Ovary (tissue), 9 donors: ENCODE data around the gene EDNRA. TPM values are rescaled to one million over a fixed set of nuclear protein-coding genes. Genes with fewer than 3 reads are reported as not detected.

Experiments used
- DNase-seq, 5 donors: peaks; one replicate each; pipeline ENCODE4 v3.0.0-alpha.2; 2019 to 2020
- H3K27ac ChIP-seq, 2 donors: fragments of 200-600 bp; one replicate each; pipeline versions ENCODE4 v1.5.1 to v1.8.0; 2019 to 2022
- H3K27me3 ChIP-seq: fragments of 200-600 bp; one replicate; pipeline ENCODE4 v1.8.0; 2022
- H3K36me3 ChIP-seq: fragments of 200-600 bp; sonication (generic); one replicate; pipeline ENCODE4 v1.5.1; 2019
- H3K4me1 ChIP-seq: one replicate; pipeline ENCODE4 v1.8.1; 2013; ENCODE audit warnings: mild to moderate bottlenecking, moderate library complexity; ENCODE audit not compliant: insufficient read depth
- H3K4me3 ChIP-seq: fragments of 200-600 bp; sonication (generic); one replicate; pipeline ENCODE4 v1.5.1; 2017
- H3K9me3 ChIP-seq, 2 donors: fragments of 200-600 bp in 1 of 2; sonication (generic) in 1 of 2; one replicate each; pipeline versions ENCODE4 v1.5.1 to v1.8.1; 2013 to 2019; ENCODE audit warnings: mild to moderate bottlenecking in 1 of 2, moderate library complexity in 1 of 2
- EP300 ChIP-seq: sonication (generic); formaldehyde crosslinking; IDR thresholded peaks from one replicate; pipeline ENCODE4 v1.6.1; 2017; ENCODE audit warnings: antibody characterized with exemption
- POLR2A ChIP-seq: fragments of 450-650 bp; IDR thresholded peaks from one replicate; pipeline ENCODE4 v1.6.1; 2017; ENCODE audit warnings: antibody characterized with exemption, mild to moderate bottlenecking, moderate library complexity
- WGBS, 3 donors: extraction: QIAGEN DNeasy Blood & Tissue Kit in 1 of 3; methylation state at CpG; one replicate each; pipeline versions ENCODE4 v1.1.5 to v1.1.7; 2013 to 2017; 5-methylcytosine and 5-hydroxymethylcytosine counted together
- intact Hi-C, 4 donors: fragments of 100-400 bp; cut with DNase I; formaldehyde crosslinking; loops; one replicate each; pipeline versions ENCODE4 v1.11.0 to v1.15.1; 2022 to 2023
- polyA plus RNA-seq, 2 donors: library from polyadenylated mRNA; stranded (reverse); fragments of 200-250 nt in 1 of 2; fragments of 350-450 nt in 1 of 2; fragmentation: Illumina TruSeq in 1 of 2; extraction: RNeasy Lipid Tissue Mini Kit (QIAGEN cat#74804) in 1 of 2; gene quantifications; one replicate each; pipeline ENCODE4 v1.2.3, GENCODE V29; 2013 to 2014
- total RNA-seq, 7 donors: library from RNA; depleted of rRNA in 2 of 7; stranded (reverse); fragments of >200 nt in 2 of 7; fragmentation: NEBNext Ultra II Directional in 3 of 7; extraction: Animal tissue kit (Norgen Biotek cat#: 25700) in 3 of 7; gene quantifications; one replicate each; pipeline versions ENCODE4 v1.1.0 to v1.2.4, GENCODE V29; 2016 to 2023
- TF ChIP-seq, protein P1 (sequence below), 3 donors: fragments of 450-650 bp in 2 of 3; fragments of 200-600 bp in 1 of 3; IDR thresholded peaks; one replicate each; pipeline versions ENCODE4 v1.5.1 to v1.8.0; 2016 to 2022; ENCODE audit warnings: antibody characterized with exemption in 3 of 3, mild to moderate bottlenecking in 1 of 3
- donor health status: DM: no; HTN: no; CAD: no; lungs with moderate emphysema.
- donor health status: DM: no; HTN: no; CAD: no.
- donor health status: Bipolar disorder and iron deficiency.
- donor health status: DM: yes; HTN: yes; CAD: no.
- donor health status: DM: no; HTN: no; CAD: no.
- donor health status: DM: yes; HTN: yes; CAD: no.

EDNRA gene
- total and polyA plus RNA-seq, 9 donors, result 28.4 to 110 (median 61.7) TPM

DNA sequence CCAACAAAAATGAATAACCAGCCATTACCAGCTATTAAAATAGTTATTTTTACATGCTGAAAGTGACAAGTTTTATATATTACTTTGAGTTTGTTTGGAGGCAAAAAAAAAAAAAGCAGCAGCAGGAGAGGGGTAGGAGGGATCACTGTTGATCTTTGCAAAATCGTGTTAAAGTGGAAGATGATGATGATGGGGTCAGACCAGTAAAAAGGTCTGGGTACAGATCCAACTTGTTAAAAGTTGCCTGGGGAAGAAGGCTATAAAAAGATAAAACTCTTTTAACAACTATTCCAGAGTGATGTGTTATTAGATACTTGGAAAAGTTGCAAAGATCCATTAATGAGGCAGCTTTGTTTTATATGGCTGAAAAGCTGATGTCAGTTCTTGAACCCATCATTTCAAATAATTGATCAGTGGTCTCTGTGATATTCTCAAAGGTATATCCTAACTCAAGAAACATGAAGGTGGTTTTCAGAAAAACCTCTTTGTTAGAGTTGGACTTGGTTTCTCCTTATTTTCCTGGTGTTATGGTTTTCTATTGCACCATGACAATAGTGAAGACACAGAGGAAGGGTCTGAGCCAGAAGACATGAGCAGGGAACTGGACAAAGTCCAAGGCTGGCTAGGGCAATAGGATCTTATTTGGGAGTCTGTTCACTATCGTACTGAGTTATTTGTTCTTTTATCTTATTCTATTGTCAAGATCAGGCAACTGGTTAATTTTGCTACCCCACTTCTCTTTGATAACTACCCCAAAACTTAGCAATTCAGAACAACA lies 44.8 kb downstream of the EDNRA start:
- no peak for DNase-seq
- intact Hi-C loops, result no loop called here
- TF ChIP-seq POLR2A (no peak), EP300 (no peak)
- TF ChIP-seq, protein P1, sequence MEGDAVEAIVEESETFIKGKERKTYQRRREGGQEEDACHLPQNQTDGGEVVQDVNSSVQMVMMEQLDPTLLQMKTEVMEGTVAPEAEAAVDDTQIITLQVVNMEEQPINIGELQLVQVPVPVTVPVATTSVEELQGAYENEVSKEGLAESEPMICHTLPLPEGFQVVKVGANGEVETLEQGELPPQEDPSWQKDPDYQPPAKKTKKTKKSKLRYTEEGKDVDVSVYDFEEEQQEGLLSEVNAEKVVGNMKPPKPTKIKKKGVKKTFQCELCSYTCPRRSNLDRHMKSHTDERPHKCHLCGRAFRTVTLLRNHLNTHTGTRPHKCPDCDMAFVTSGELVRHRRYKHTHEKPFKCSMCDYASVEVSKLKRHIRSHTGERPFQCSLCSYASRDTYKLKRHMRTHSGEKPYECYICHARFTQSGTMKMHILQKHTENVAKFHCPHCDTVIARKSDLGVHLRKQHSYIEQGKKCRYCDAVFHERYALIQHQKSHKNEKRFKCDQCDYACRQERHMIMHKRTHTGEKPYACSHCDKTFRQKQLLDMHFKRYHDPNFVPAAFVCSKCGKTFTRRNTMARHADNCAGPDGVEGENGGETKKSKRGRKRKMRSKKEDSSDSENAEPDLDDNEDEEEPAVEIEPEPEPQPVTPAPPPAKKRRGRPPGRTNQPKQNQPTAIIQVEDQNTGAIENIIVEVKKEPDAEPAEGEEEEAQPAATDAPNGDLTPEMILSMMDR (IDR thresholded peaks at IDR 0.05), result no peak
- Histone ChIP-seq H3K36me3 (no peaks in the 10 kb centered on the region), H3K27ac (no peak overlapping the region), H3K4me1 (peaks cover 6% of the 10 kb centered on the region), H3K9me3 (no peaks in the 10 kb centered on the region), H3K4me3 (no peak overlapping the region), H3K27me3 (no peaks in the 10 kb centered on the region)
- 35 to 53% (median 46%) methylated on average over 2 of the region's 2 CpGs for WGBS, 3 donors

DNA sequence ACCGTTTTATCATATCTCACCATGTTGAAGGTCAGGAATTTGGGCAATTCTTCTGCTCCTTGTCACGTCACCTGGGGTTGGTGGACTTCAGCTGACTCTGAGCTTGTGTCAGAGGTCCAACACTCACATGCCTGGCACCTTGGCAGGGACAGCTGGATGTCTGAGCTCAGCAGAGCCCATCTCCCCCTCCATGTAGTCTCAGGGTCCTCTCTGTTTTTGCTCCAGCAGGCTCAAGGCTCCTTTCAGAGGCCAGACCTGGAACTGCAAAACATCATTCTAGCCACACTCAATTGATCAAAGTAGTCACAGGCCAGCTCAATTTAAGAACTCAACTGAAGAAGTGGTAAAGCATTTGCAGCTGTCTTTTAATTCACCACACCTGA lies 45.4 kb downstream of the EDNRA start:
- TF ChIP-seq EP300, result no peak
- TF ChIP-seq, protein P1 (IDR thresholded peaks at IDR 0.05), result no peak
- TF ChIP-seq POLR2A, result no peak
- Histone ChIP-seq H3K9me3 (no peaks in the 10 kb centered on the region), H3K4me1 (peaks cover 7% of the 10 kb centered on the region), H3K36me3 (no peaks in the 10 kb centered on the region), H3K4me3 (no peak overlapping the region), H3K27ac (no peak overlapping the region), H3K27me3 (no peaks in the 10 kb centered on the region)
- 74 to 83% (median 76%) methylated on average over 2 of the region's 2 CpGs for WGBS, 3 donors
- intact Hi-C loops, result no loop called here
- no peak for DNase-seq

DNA sequence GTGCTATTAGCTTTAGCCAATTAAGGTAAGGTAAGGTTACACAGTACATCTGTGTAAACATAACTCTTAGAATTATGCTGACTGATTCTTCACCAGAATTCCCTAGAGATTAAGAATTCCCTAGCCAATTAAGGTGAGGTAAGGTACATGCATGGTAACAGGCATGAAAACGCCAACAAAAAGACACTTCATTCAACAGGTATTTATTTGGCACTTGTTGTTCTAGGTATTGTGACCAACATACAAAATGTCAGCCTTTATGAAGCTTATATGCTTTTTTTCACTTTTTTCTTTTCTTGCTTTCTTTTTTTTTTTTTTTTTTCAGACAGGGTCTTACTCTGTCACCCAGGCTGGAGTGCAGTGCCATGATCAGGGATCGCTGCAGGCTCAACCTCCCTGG lies 47.2 kb downstream of the EDNRA start:
- WGBS, 3 donors, result 92 to 98% (median 97%) methylated on average over 2 of the region's 2 CpGs
- TF ChIP-seq, protein P1 (IDR thresholded peaks at IDR 0.05), result no peak
- no peak for TF ChIP-seq EP300

DNA sequence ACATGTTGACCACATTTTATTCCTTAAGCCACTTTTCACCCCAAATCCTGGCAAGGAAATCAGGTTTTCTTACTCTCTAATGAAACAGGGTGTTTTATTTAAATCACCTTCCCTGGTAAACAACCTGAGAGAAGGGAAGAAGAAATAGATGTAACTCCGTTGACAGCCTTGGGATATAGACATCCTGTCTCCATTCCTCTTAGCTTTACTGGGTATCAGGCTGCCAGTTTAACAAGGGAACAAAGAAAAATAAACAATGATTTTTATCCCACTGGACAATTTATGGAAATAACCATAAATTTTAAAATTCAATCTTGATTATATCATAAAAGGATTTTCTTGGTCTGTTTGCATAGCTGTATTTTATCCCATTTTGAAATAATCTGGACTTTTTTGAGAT lies 49.2 kb downstream of the EDNRA start:
- Histone ChIP-seq H3K36me3 (no peaks in the 10 kb centered on the region), H3K27me3 (no peaks in the 10 kb centered on the region), H3K4me3 (no peak overlapping the region), H3K27ac (no peak overlapping the region), H3K9me3 (no peaks in the 10 kb centered on the region), H3K4me1 (peaks cover 5% of the 10 kb centered on the region)
- TF ChIP-seq, protein P1 (IDR thresholded peaks at IDR 0.05), result no peak
- no peak for TF ChIP-seq POLR2A
- TF ChIP-seq EP300, result no peak
- 75 to 91% (median 90%) methylated on average over 1 of the region's 1 CpG for WGBS, 3 donors
- intact Hi-C loops, result no loop called here
- no peak for DNase-seq

More for the DNA sequence above, 47.2 kb downstream of the EDNRA start:
- H3K27ac ChIP-seq, result no peak overlapping the region
- H3K9me3 ChIP-seq, result no peaks in the 10 kb centered on the region
- no peak for DNase-seq
- H3K4me3 ChIP-seq, result no peak overlapping the region
- peaks cover 7% of the 10 kb centered on the region for H3K4me1 ChIP-seq
- H3K36me3 ChIP-seq, result no peaks in the 10 kb centered on the region
- no peaks in the 10 kb centered on the region for H3K27me3 ChIP-seq
- intact Hi-C loops, result no loop called here
